Lower leg skin (tissue), 3 donors: ENCODE data around the gene HARS1.

Experiments
- CTCF ChIP-seq, 3 donors: fragments of 450-650 bp; IDR thresholded peaks; one replicate each; pipeline ENCODE4 v1.5.1; 2016; ENCODE audit warnings: antibody characterized with exemption in 3 of 3, mild to moderate bottlenecking in 3 of 3, moderate library complexity in 2 of 3
- POLR2A ChIP-seq, 2 donors: fragments of 450-650 bp; IDR thresholded peaks; one replicate each; pipeline ENCODE4 v1.6.1; 2016 to 2017; ENCODE audit warnings: antibody characterized with exemption in 2 of 2, mild to moderate bottlenecking in 1 of 2, moderate library complexity in 1 of 2

GRCh38 chr5:140671472-140672125 is 19.6 kb downstream of the HARS1 start:
- TF ChIP-seq POLR2A (IDR thresholded peaks at IDR 0.05) (no peak), CTCF (IDR thresholded peaks at IDR 0.05) (no peak)
